Hepatocyte (in vitro differentiated cells): Measurements from ENCODE around the gene LRRC8D.

Experiments
- EZH2 ChIP-seq: fragments of 200-600 bp; sonication (generic); IDR thresholded peaks from 2 replicates; pipeline ENCODE4 v1.6.1; 2016; ENCODE audit warnings: antibody characterized with exemption, mild to moderate bottlenecking, borderline replicate concordance
- EZH2phosphoT487 ChIP-seq: fragments of 200-600 bp; sonication (generic); IDR thresholded peaks from one replicate; pipeline ENCODE4 v1.6.1; 2018; ENCODE audit warnings: antibody characterized with exemption, mild to moderate bottlenecking, low read depth, moderate library complexity; ENCODE audit not compliant: unreplicated experiment, severe bottlenecking
- TF ChIP-seq, protein P1 (sequence below): fragments of 200-600 bp; sonication (generic); IDR thresholded peaks from 2 replicates; pipeline ENCODE4 v1.5.1; 2016; ENCODE audit warnings: antibody characterized with exemption, mild to moderate bottlenecking; ENCODE audit not compliant: poor library complexity

DNA sequence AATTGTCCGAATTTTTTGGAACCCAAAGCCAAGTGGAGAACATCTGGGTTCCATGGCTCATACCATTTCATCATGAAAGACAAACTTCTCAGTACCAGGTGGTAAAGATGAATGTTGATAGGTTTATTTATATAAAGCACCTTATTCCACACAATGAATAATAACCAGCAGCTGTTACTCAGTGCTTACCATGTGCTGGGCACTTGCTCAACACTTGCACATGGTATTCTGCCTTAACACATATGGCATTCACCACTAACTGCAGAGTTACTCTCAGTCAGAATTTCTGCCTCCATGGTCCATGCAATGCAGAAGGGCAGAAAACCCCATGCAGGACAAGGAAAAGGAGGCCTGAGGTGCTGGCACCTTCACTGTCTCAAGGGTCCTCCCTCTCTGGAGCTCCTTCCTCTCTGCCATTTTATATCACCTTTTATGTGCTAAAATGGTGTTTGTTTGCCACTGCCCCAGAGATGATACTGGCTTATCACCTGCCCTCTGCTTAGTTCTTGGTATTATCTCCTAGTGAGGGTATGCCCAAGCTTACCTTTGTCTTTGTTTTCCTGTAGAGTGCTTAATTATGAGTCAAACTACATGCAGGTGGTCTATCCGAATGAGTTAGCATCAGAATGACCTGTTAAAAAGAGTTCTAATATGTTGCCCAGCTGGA is 97.4 kb downstream of the LRRC8D start:
- TF ChIP-seq, protein P1, sequence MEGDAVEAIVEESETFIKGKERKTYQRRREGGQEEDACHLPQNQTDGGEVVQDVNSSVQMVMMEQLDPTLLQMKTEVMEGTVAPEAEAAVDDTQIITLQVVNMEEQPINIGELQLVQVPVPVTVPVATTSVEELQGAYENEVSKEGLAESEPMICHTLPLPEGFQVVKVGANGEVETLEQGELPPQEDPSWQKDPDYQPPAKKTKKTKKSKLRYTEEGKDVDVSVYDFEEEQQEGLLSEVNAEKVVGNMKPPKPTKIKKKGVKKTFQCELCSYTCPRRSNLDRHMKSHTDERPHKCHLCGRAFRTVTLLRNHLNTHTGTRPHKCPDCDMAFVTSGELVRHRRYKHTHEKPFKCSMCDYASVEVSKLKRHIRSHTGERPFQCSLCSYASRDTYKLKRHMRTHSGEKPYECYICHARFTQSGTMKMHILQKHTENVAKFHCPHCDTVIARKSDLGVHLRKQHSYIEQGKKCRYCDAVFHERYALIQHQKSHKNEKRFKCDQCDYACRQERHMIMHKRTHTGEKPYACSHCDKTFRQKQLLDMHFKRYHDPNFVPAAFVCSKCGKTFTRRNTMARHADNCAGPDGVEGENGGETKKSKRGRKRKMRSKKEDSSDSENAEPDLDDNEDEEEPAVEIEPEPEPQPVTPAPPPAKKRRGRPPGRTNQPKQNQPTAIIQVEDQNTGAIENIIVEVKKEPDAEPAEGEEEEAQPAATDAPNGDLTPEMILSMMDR, result no peak
- TF ChIP-seq EZH2phosphoT487 (no peak), EZH2 (no peak)
